K562 (cell line): Measurements from ENCODE around the gene SRGAP2C. TPM values are rescaled to one million over a fixed set of nuclear protein-coding genes. Genes with fewer than 3 reads are reported as not detected.
A peak's percentile ranks its signal among the peaks of the same experiment; 100 is the strongest.

ENCODE experiments used
- ATAC-seq: fragments of 200-7000 bp; cut with Tn5 transposase; 3 replicates; pipeline ENCODE4 v1.9.1; 2020; ENCODE audit warnings: moderate library complexity
- BruUV-seq: library from RNA; stranded (reverse); fragments of 400-500 nt; replicated peaks from 2 replicates; lab custom pipeline; 2021; lab: Mats Ljungman, UMichigan
- CTCF ChIA-PET: fragments of 300-600 bp; formaldehyde crosslinking; extraction: SDS; loops from one replicate; lab custom pipeline; 2021; ENCODE audit warnings: low intra/inter-chr PET ratio; lab: Yijun Ruan, JAX
- POLR2A ChIA-PET: fragments of 300-600, 350-650 bp; sonication (Branson Sonifier 250); formaldehyde crosslinking; extraction: SDS; loops from one replicate; lab custom pipeline; 2021; ENCODE audit warnings: antibody characterized with exemption, inconsistent platforms; lab: Yijun Ruan, JAX
- DNase-seq, 4 experiments: peaks; one replicate each; pipeline versions ENCODE4 v3.0.0 to v3.0.0-alpha.2; 2011 to 2018; ENCODE audit warnings: low spot score in 3 of 4, mixed read lengths in 3 of 4; ENCODE audit errors: extremely low read depth in 1 of 4
- FAIRE-seq: peaks from 2 replicates; lab custom pipeline; 2011; peaks lifted over from hg19 to GRCh38; lab: Jason Lieb, UNC
- H2AFZ ChIP-seq: 2 replicates; pipeline ENCODE4 v1.6.0; 2011; ENCODE audit warnings: low read depth, low read length, control low read depth, inconsistent platforms
- H3K27ac ChIP-seq: fragments of 200-600 bp; 3 replicates; pipeline ENCODE4 v1.8.0; 2011; ENCODE audit warnings: low read depth, mild to moderate bottlenecking, control low read depth, inconsistent platforms, low read length, moderate library complexity, mixed read lengths; ENCODE audit errors: extremely low read depth
- H3K27me3 ChIP-seq, 2 experiments: fragments of 300-600 bp in 1 of 2; 2 replicates in 1 of 2; 3 replicates in 1 of 2; pipeline versions ENCODE4 v1.6.0 to v1.8.0; 2011; ENCODE audit warnings: inconsistent platforms in 2 of 2, low read length in 2 of 2, mild to moderate bottlenecking in 1 of 2, mixed read lengths in 1 of 2, moderate library complexity in 1 of 2; ENCODE audit not compliant: control insufficient read depth in 2 of 2, insufficient read depth in 2 of 2
- H3K36me3 ChIP-seq: fragments of 300-600 bp; 3 replicates; pipeline ENCODE4 v1.8.0; 2011; ENCODE audit warnings: mild to moderate bottlenecking, low read length, inconsistent platforms; ENCODE audit not compliant: control insufficient read depth, insufficient read depth
- H3K4me1 ChIP-seq, 2 experiments: fragments of 200-600 bp in 1 of 2; replicated peaks in 1 of 2; 2 replicates in 1 of 2; 3 replicates in 1 of 2; pipeline versions ENCODE4 v1.5.1 to v1.8.0; 2011; ENCODE audit warnings: inconsistent platforms in 2 of 2, low read length in 2 of 2, mild to moderate bottlenecking in 1 of 2, mixed read lengths in 1 of 2, moderate library complexity in 1 of 2; ENCODE audit not compliant: control insufficient read depth in 2 of 2, insufficient read depth in 2 of 2
- H3K4me2 ChIP-seq: 2 replicates; pipeline ENCODE4 v1.6.1; 2011; ENCODE audit warnings: low read length, control low read depth, inconsistent platforms, mixed read lengths; ENCODE audit not compliant: insufficient read depth
- H3K4me3 ChIP-seq: fragments of 200-600 bp; sonication (generic), shearing (Covaris generic); 2 replicates; pipeline ENCODE4 v1.5.1; 2016; ENCODE audit warnings: control low read depth, inconsistent platforms
- H3K79me2 ChIP-seq: fragments of 200-600 bp; 3 replicates; pipeline ENCODE4 v1.8.0; 2011; ENCODE audit warnings: low read length, inconsistent platforms; ENCODE audit not compliant: control insufficient read depth, insufficient read depth
- H3K9ac ChIP-seq, 2 experiments: 2 replicates each; pipeline versions ENCODE4 v1.6.0 to v1.6.1; 2011; ENCODE audit warnings: low read depth in 2 of 2, low read length in 2 of 2, control low read depth in 1 of 2, inconsistent platforms in 1 of 2, mild to moderate bottlenecking in 1 of 2, mixed read lengths in 1 of 2; ENCODE audit not compliant: insufficient read depth in 1 of 2
- H3K9me1 ChIP-seq: one replicate; pipeline ENCODE4 v1.6.0; 2011; ENCODE audit warnings: inconsistent platforms, mild to moderate bottlenecking, low read length, moderate library complexity; ENCODE audit not compliant: control insufficient read depth, insufficient read depth
- H3K9me3 ChIP-seq: replicated peaks from 2 replicates; pipeline ENCODE4 v1.5.1; 2011; ENCODE audit warnings: low read depth, low read length, inconsistent platforms; ENCODE audit not compliant: control insufficient read depth, insufficient read depth
- H4K20me1 ChIP-seq: replicated peaks from 2 replicates; pipeline ENCODE4 v1.6.1; 2011; ENCODE audit warnings: low read length, inconsistent platforms, mixed read lengths; ENCODE audit not compliant: control insufficient read depth, insufficient read depth
- ARID3B ChIP-seq: fragments of 250-450 bp; sonication (Bioruptor Pico); IDR thresholded peaks from 2 replicates; pipeline ENCODE4 v1.4.0; 2020; ENCODE audit warnings: borderline replicate concordance
- BRD9 ChIP-seq: fragments of 450-650 bp; IDR thresholded peaks from 2 replicates; pipeline ENCODE4 v1.6.1; 2018; ENCODE audit warnings: low read depth; ENCODE audit not compliant: partially characterized antibody
- CBX2 ChIP-seq: fragments of 200-600 bp; sonication (generic); IDR thresholded peaks from one replicate; pipeline ENCODE4 v1.6.1; 2012; ENCODE audit warnings: mild to moderate bottlenecking, low read length, inconsistent platforms; ENCODE audit not compliant: insufficient read depth, poor library complexity, severe bottlenecking
- CEBPB ChIP-seq: fragments of 450-650 bp; IDR thresholded peaks from 2 replicates; pipeline ENCODE4 v1.6.1; 2016; ENCODE audit warnings: missing genetic modification characterization, missing compliant biosample characterization
- CEBPG ChIP-seq, 3 experiments: fragments of 200-800 bp in 1 of 3; sonication (Bioruptor generic) in 1 of 3; sonication (generic) in 1 of 3; formaldehyde crosslinking in 1 of 3; IDR thresholded peaks in 2 of 3; conservative IDR thresholded peaks in 1 of 3; 2 replicates each; pipeline versions ENCODE4 v1.6.1 to v1.8.0; 2016 to 2022; ENCODE audit warnings: missing compliant biosample characterization in 2 of 3, missing genetic modification characterization in 2 of 3, mild to moderate bottlenecking in 1 of 3, missing genetic modification reagents in 1 of 3
- ETV1 ChIP-seq: fragments of 450-650 bp; conservative IDR thresholded peaks from 2 replicates; pipeline ENCODE4 v1.6.1; 2016; ENCODE audit warnings: missing genetic modification characterization, control low read depth, low read depth, missing compliant biosample characterization
- RBBP5 ChIP-seq: fragments of 200-600 bp; sonication (generic); IDR thresholded peaks from 2 replicates; pipeline ENCODE4 v1.6.1; 2012; ENCODE audit warnings: borderline replicate concordance, mild to moderate bottlenecking, low read length, control low read depth, inconsistent platforms; ENCODE audit not compliant: insufficient read depth, poor library complexity, severe bottlenecking
- TRIM24 ChIP-seq, 2 experiments: fragments of 450-650 bp; IDR thresholded peaks; 2 replicates each; pipeline ENCODE4 v1.6.1; 2016
- ZNF785 ChIP-seq: fragments of 250-450 bp; sonication (Bioruptor Pico); IDR thresholded peaks from 2 replicates; pipeline ENCODE4 v1.4.0; 2020; ENCODE audit warnings: mild to moderate bottlenecking
- WGBS: fragments of 100-300 bp; shearing (Covaris generic); methylation state at CpG from one replicate; pipeline ENCODE4 v1.1.6; 2016; ENCODE audit warnings: low coverage, mixed read lengths; ENCODE audit not compliant: insufficient coverage; ENCODE audit errors: missing lambda C conversion rate; 5-methylcytosine and 5-hydroxymethylcytosine counted together
- in situ Hi-C: fragments of 300-500 bp; cut with MboI; formaldehyde crosslinking; loops from 4 replicates; pipeline ENCODE4 v1.15.0; 2018; ENCODE audit warnings: inconsistent platforms, mixed read lengths
- intact Hi-C: fragments of 100-400 bp; cut with micrococcal nuclease; formaldehyde crosslinking; loops from 2 replicates; pipeline ENCODE4 v1.14.2; 2022
- polyA plus RNA-seq, 8 experiments: library from polyadenylated mRNA; depleted of rRNA in 4 of 8; stranded (reverse) in 5 of 8; unstranded in 3 of 8; fragments of >200 nt; fragmentation: Nextera tagmentation in 2 of 8; fragmentation: Illumina TruSeq in 1 of 8; extraction: Ambion mirVana in 2 of 8; extraction: Trizol in 1 of 8; gene quantifications; 2 replicates each; pipeline versions ENCODE4 v1.2.1 to v1.2.3, GENCODE V29; 2011 to 2014; ENCODE audit warnings: inconsistent platforms in 1 of 8, missing spikeins in 1 of 8
- total RNA-seq, 7 experiments: library from RNA; depleted of rRNA in 6 of 7; stranded (reverse); fragments of >200 nt in 6 of 7; fragmentation: Illumina TruSeq in 2 of 7; extraction: Trizol in 2 of 7; gene quantifications; 2 replicates each; pipeline versions ENCODE4 v1.2.1 to v1.2.3, GENCODE V29; 2011 to 2021; ENCODE audit warnings: low replicate concordance in 1 of 7

Gene SRGAP2C
- total and polyA plus RNA-seq, 9 of the 15 experiments (the other 6 are each of a cell fraction or from before 2014, with no cell fraction given) = 5.0 to 21.1 (median 7.7) TPM

DNA sequence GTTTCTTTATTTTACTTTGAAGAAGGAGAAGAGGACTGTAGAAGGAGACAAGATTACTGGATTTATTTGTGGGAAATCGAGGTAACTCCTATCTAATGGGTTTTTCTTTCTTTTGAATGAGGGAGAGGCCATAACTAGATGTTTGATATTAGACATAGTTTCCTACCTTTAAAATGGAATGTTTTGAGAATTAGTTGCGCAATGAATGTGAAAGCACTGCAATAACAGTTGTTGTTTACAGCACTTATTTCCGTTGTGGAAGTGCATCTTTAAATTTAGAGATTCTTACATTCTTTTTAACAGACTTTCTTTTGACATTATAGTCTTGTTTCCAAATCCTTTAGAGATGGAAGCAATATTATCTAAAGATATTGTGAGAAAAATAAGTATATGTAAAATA, 229.0 kb downstream of the SRGAP2C start:
- 20% methylated on average over 3 of the region's 3 CpGs for WGBS
- ATAC-seq = no peak
- no peaks in the 10 kb centered on the region for H3K79me2 ChIP-seq

More for the DNA sequence above, 229.0 kb downstream of the SRGAP2C start:
- in situ Hi-C loops (no loop called here), intact Hi-C loops (no loop called here)
- no peak overlapping the region for H2AFZ ChIP-seq
- H3K4me1 ChIP-seq = no peaks in the 10 kb centered on the region
- DNase-seq = no peak
- no peak overlapping the region for H3K9ac ChIP-seq
- H3K4me3 ChIP-seq = no peak overlapping the region
- FAIRE-seq = no peak
- H3K27me3 ChIP-seq = peaks cover 3 to 4% of the 10 kb centered on the region in 2 experiments; a peak in 4 of 5 replicates
- H3K27ac ChIP-seq = no peak overlapping the region
- ChIA-PET POLR2A (no interaction called here), CTCF (no interaction called here)
- no peaks in the 10 kb centered on the region for H3K36me3 ChIP-seq
- no TSS peak for BruUV-seq
- no peaks in the 10 kb centered on the region for H3K9me1 ChIP-seq
- no peak overlapping the region for H3K4me2 ChIP-seq
- no peaks in the 10 kb centered on the region for H3K9me3 ChIP-seq
- H4K20me1 ChIP-seq = no peaks in the 10 kb centered on the region
- no peak for TF ChIP-seq CEBPG (CRISPR knock-in tag; IDR thresholded peaks at IDR 0.05)
- TF ChIP-seq CEBPG (tag; conservative IDR thresholded peaks at IDR 0.05 in 1 of 2, IDR thresholded peaks at IDR 0.05 in 1 of 2) = peak; percentile 95 to 96
- no peak for TF ChIP-seq ZNF785 (CRISPR knock-in tag)
- TF ChIP-seq CEBPB (tag) = peak; percentile 94
- TF ChIP-seq BRD9 = no peak
- TF ChIP-seq RBBP5 = no peak
- no peak for TF ChIP-seq ARID3B
- TF ChIP-seq CBX2 = peak; percentile 39
- peak in 1 of 2 experiments; percentile 23; a peak in 2 of 4 replicates for TF ChIP-seq TRIM24 (IDR thresholded peaks at IDR 0.05)
- TF ChIP-seq ETV1 (tag) = peak; percentile 39; the same call in 1 of the 2 replicates
